OCI-LY3 (cell line): ENCODE measurements around the gene LRRN2.

ENCODE experiments used
- CTCF ChIP-seq: fragments of 200-600, 300-600 bp; sonication (generic); IDR thresholded peaks from 2 replicates; pipeline ENCODE4 v1.5.1; 2014; ENCODE audit warnings: antibody characterized with exemption, low read length, low read depth
- EZH2phosphoT487 ChIP-seq: fragments of 200-600 bp; shearing (Covaris generic); IDR thresholded peaks from 2 replicates; pipeline ENCODE4 v1.6.1; 2018; ENCODE audit warnings: antibody characterized with exemption, mixed run types, low read depth

- TF ChIP-seq CTCF (no peak), EZH2phosphoT487 (no peak)
Measured at GRCh38 chr1:204696606-204697005, 11.1 kb upstream of the LRRN2 start.
